ENCODE data around the gene HNRNPA3.

GRCh38 chr2:177261116-177262060 lies 48.8 kb downstream of the HNRNPA3 start:
- TF ChIP-seq YY1 (IDR thresholded peaks at IDR 0.05; ENCODE audit: insufficient read depth, insufficient read length) = no peak
- TF ChIP-seq ZNF274 (IDR thresholded peaks at IDR 0.05; ENCODE audit: low read depth, low read length) = no peak
- no peak for TF ChIP-seq SUZ12 (IDR thresholded peaks at IDR 0.05; ENCODE audit: extremely low read depth, insufficient read depth, insufficient read length)
